A549 (cell line): Measurements from ENCODE around the gene LHCGR. TPM values are rescaled to one million over a fixed set of nuclear protein-coding genes. Genes with fewer than 3 reads are reported as not detected.
A peak's percentile ranks its signal among the peaks of the same experiment; 100 is the strongest.
"Not testable (repeated sequence)": the region's sequence is repeated elsewhere in the genome, so short reads cannot be mapped to it uniquely, and the experiment has no call there.

Experiments
- ATAC-seq, 2 experiments: fragments of 200-7000 bp in 1 of 2; fragments of >200 bp in 1 of 2; cut with Nextera tagmentation in 1 of 2; cut with Tn5 transposase in 1 of 2; 3 replicates each; pipeline versions ENCODE4 v1.8.0 to v1.9.1; 2018 to 2020; ENCODE audit warnings: mild to moderate bottlenecking in 1 of 2, moderate library complexity in 1 of 2
- CTCF ChIA-PET: fragments of 300-600 bp; sonication (Branson Sonifier 250); formaldehyde crosslinking; extraction: SDS; loops from one replicate; lab custom pipeline; 2021; ENCODE audit warnings: antibody characterized with exemption, inconsistent platforms; lab: Yijun Ruan, JAX
- POLR2A ChIA-PET: fragments of 350-600 bp; formaldehyde crosslinking; extraction: SDS; loops from one replicate; lab custom pipeline; 2021; ENCODE audit warnings: antibody characterized with exemption, inconsistent platforms; lab: Yijun Ruan, JAX
- DNase-seq, 2 experiments: peaks; one replicate each; pipeline versions ENCODE4 v3.0.0 to v3.0.0-alpha.2; 2011 to 2016; ENCODE audit warnings: low read depth in 1 of 2, low spot score in 1 of 2
- FAIRE-seq: peaks from 2 replicates; lab custom pipeline; 2011; peaks lifted over from hg19 to GRCh38; lab: Jason Lieb, UNC
- H3K27ac ChIP-seq, 2 experiments: fragments of >200 bp; sonication (Bioruptor Twin); formaldehyde crosslinking; 3 replicates each; pipeline ENCODE4 v1.5.1; 2016 to 2017
- H3K4me1 ChIP-seq: fragments of >200 bp; sonication (Bioruptor Twin); formaldehyde crosslinking; 3 replicates; pipeline ENCODE4 v1.6.1; 2016
- H3K4me2 ChIP-seq: fragments of >200 bp; sonication (Bioruptor Twin); formaldehyde crosslinking; 3 replicates; pipeline ENCODE4 v1.6.1; 2016
- H3K4me3 ChIP-seq: fragments of >200 bp; sonication (Bioruptor Twin); formaldehyde crosslinking; 3 replicates; pipeline ENCODE4 v1.5.1; 2016
- H3K9me3 ChIP-seq: fragments of >200 bp; sonication (Bioruptor Twin); formaldehyde crosslinking; 3 replicates; pipeline ENCODE4 v1.6.1; 2016
- ATOH8 ChIP-seq: fragments of 250-450 bp; sonication (Bioruptor Pico); IDR thresholded peaks from 2 replicates; pipeline ENCODE4 v1.5.0; 2020; ENCODE audit warnings: low read depth, mild to moderate bottlenecking, moderate library complexity
- BCL3 ChIP-seq: fragments of >200 bp; sonication (Bioruptor Twin); formaldehyde crosslinking; IDR thresholded peaks from 3 replicates; pipeline ENCODE4 v1.6.1; 2016
- CBX2 ChIP-seq: fragments of 200-600 bp; sonication (generic); IDR thresholded peaks from 2 replicates; pipeline ENCODE4 v1.6.1; 2016; ENCODE audit warnings: low read depth, mild to moderate bottlenecking, borderline replicate concordance
- EHF ChIP-seq: fragments of 250-450 bp; sonication (Bioruptor Pico); IDR thresholded peaks from 2 replicates; pipeline ENCODE4 v1.5.0; 2020; ENCODE audit warnings: mild to moderate bottlenecking
- ELK1 ChIP-seq: fragments of 150-350 bp; IDR thresholded peaks from 2 replicates; pipeline ENCODE4 v1.6.1; 2014; ENCODE audit warnings: low read depth, mild to moderate bottlenecking, low read length
- FOXS1 ChIP-seq: fragments of 250-450 bp; sonication (Bioruptor Pico); IDR thresholded peaks from 2 replicates; pipeline ENCODE4 v1.5.0; 2020; ENCODE audit warnings: mild to moderate bottlenecking, moderate library complexity
- HOXB5 ChIP-seq: fragments of 250-450 bp; sonication (Bioruptor Pico); IDR thresholded peaks from 2 replicates; pipeline ENCODE4 v1.5.0; 2020; ENCODE audit warnings: mild to moderate bottlenecking, moderate library complexity
- MAFK ChIP-seq: fragments of 450-650 bp; IDR thresholded peaks from 2 replicates; pipeline ENCODE4 v1.6.1; 2014; ENCODE audit not compliant: partially characterized antibody
- NFE2L2 ChIP-seq: fragments of 150-350 bp; conservative IDR thresholded peaks from 2 replicates; pipeline ENCODE4 v1.6.1; 2014; ENCODE audit warnings: low read length
- POLR2A ChIP-seq: IDR thresholded peaks from 2 replicates; pipeline ENCODE4 v1.6.1; 2012; ENCODE audit warnings: mild to moderate bottlenecking, low read length
- RAD21 ChIP-seq, 2 experiments: fragments of >200 bp in 1 of 2; sonication (Bioruptor Twin) in 1 of 2; formaldehyde crosslinking in 1 of 2; IDR thresholded peaks in 1 of 2; conservative IDR thresholded peaks in 1 of 2; 2 replicates in 1 of 2; 3 replicates in 1 of 2; pipeline ENCODE4 v1.6.1; 2012 to 2018; ENCODE audit warnings: inconsistent platforms in 1 of 2
- SREBF2 ChIP-seq: fragments of 450-650 bp; IDR thresholded peaks from 2 replicates; pipeline ENCODE4 v1.6.1; 2014; ENCODE audit warnings: mild to moderate bottlenecking, moderate library complexity
- USF2 ChIP-seq: fragments of 450-650 bp; IDR thresholded peaks from 2 replicates; pipeline ENCODE4 v1.6.1; 2014; ENCODE audit warnings: antibody characterized with exemption
- ZC3H11A ChIP-seq: fragments of 450-650 bp; IDR thresholded peaks from 2 replicates; pipeline ENCODE4 v1.6.1; 2014; ENCODE audit warnings: antibody characterized with exemption, mild to moderate bottlenecking
- ZNF302 ChIP-seq: fragments of 250-450 bp; sonication (Bioruptor Pico); IDR thresholded peaks from 2 replicates; pipeline ENCODE4 v1.9.0; 2021; ENCODE audit warnings: inconsistent platforms, mild to moderate bottlenecking, moderate library complexity
- WGBS: methylation state at CpG from one replicate; pipeline ENCODE4 v1.1.6; 2017; ENCODE audit errors: missing lambda C conversion rate; 5-methylcytosine and 5-hydroxymethylcytosine counted together
- polyA plus RNA-seq, 4 experiments: library from polyadenylated mRNA; depleted of rRNA in 3 of 4; stranded (reverse); fragments of >200 nt; fragmentation: RNase III in 1 of 4; extraction: RNeasy Plus Mini Kit Qiagen cat#74134 plus additional on column Dnase treatment in 1 of 4; gene quantifications; 2 replicates in 3 of 4; 3 replicates in 1 of 4; pipeline ENCODE4 v1.2.3, GENCODE V29; 2011 to 2017

The LHCGR gene
- polyA plus RNA-seq, 2 of the 4 experiments (the other 2 are of a cell fraction): not detected

GRCh38 chr2:48747319-48747718 is 8.2 kb downstream of the LHCGR start:
- H3K4me3 ChIP-seq: no peak overlapping the region
- 11% methylated on average over 6 of the region's 6 CpGs for WGBS
- no peak for DNase-seq
- TF ChIP-seq SREBF2 (no peak), MAFK (peak; percentile 47)
- FAIRE-seq: no peak
- H3K4me2 ChIP-seq: no peak overlapping the region
- H3K27ac ChIP-seq: no peak overlapping the region
- H3K4me1 ChIP-seq: no peaks in the 10 kb centered on the region
- no peaks in the 10 kb centered on the region for H3K9me3 ChIP-seq
- POLR2A ChIA-PET: no interaction called here
- ATAC-seq: no peak
- CTCF ChIA-PET: no interaction called here

- ATAC-seq, DNase-seq, CTCF ChIA-PET, H3K9me3 ChIP-seq, H3K27ac ChIP-seq, FAIRE-seq, H3K4me1 ChIP-seq, H3K4me2 ChIP-seq, H3K4me3 ChIP-seq, POLR2A ChIA-PET: not testable (repeated sequence)
- WGBS: 29% methylated on average over 4 of the region's 4 CpGs
These were observed 16.3 kb downstream of the LHCGR start for GRCh38 chr2:48739236-48739635.

GRCh38 chr2:48738806-48739205 is 16.7 kb downstream of the LHCGR start:
- DNase-seq: peak in 1 of 2 experiments; percentile 8
- Histone ChIP-seq H3K4me2 (no peak overlapping the region), H3K27ac (no peak overlapping the region), H3K4me3 (no peak overlapping the region), H3K4me1 (no peaks in the 10 kb centered on the region), H3K9me3 (no peaks in the 10 kb centered on the region)
- no peak for ATAC-seq
- FAIRE-seq: no peak
- WGBS: 22% methylated on average over 2 of the region's 2 CpGs
- CTCF ChIA-PET: no interaction called here
- POLR2A ChIA-PET: no interaction called here
- TF ChIP-seq HOXB5 (CRISPR knock-in tag) (no peak), BCL3 (no peak), ZC3H11A (no peak), ATOH8 (CRISPR knock-in tag) (no peak), FOXS1 (CRISPR knock-in tag) (no peak), RAD21 (conservative IDR thresholded peaks at IDR 0.05 in 1 of 2, IDR thresholded peaks at IDR 0.05 in 1 of 2) (no peak), CBX2 (no peak), POLR2A (no peak)

- POLR2A ChIA-PET: no interaction called here
- TF ChIP-seq EHF (CRISPR knock-in tag) (no peak), POLR2A (no peak), USF2 (no peak), NFE2L2 (no peak), ZNF302 (no peak), ELK1 (no peak)
- CTCF ChIA-PET: interaction anchor here (0.7 kb wide), 1 partner anchor 15 kb away, joined by 3 read pairs; no protein-coding TSS in a partner anchor
- Histone ChIP-seq H3K4me3 (no peak overlapping the region), H3K4me1 (no peaks in the 10 kb centered on the region), H3K9me3 (no peaks in the 10 kb centered on the region), H3K27ac (no peak overlapping the region), H3K4me2 (no peak overlapping the region)
- ATAC-seq (no peak), DNase-seq (no peak), FAIRE-seq (no peak)
- 2% methylated on average over 2 of the region's 2 CpGs for WGBS
These were observed 19.3 kb downstream of the LHCGR start for GRCh38 chr2:48736251-48736650.
